ENCODE measurements around the gene RXRG.

- TF ChIP-seq CTCF (IDR thresholded peaks at IDR 0.05; ENCODE audit: extremely low read depth in 1 of 2, insufficient read depth in 1 of 2, low read depth in 1 of 2, low read length in 2 of 2) (no peak), POLR2A (IDR thresholded peaks at IDR 0.05; ENCODE audit: low read depth, low read length) (no peak), EZH2 (IDR thresholded peaks at IDR 0.05; ENCODE audit: borderline replicate concordance, low read depth, low read length, severe bottlenecking) (no peak), MAX (IDR thresholded peaks at IDR 0.05; ENCODE audit: insufficient read depth, insufficient read length) (no peak), FOS (IDR thresholded peaks at IDR 0.05; ENCODE audit: borderline replicate concordance, insufficient read depth, low read length) (no peak)
These were observed 63.0 kb downstream of the RXRG start for GRCh38 chr1:165381745-165382505.

Data from endothelial cell of umbilical vein (primary cell).